Melanocyte of skin (primary cell): ENCODE results near the gene ZNF678. TPM values are rescaled to one million over a fixed set of nuclear protein-coding genes. Genes with fewer than 3 reads are reported as not detected.

Experiments
- small RNA-seq, 2 donors: library from RNA; depleted of rRNA; stranded (forward); fragments of <200 nt; gene quantifications; one replicate each; pipeline ENCODE3, GENCODE V24; 2012
- total RNA-seq, 2 donors: library from RNA; depleted of rRNA; stranded (reverse); fragments of >200 nt; gene quantifications; 2 replicates each; pipeline ENCODE4 v1.2.3, GENCODE V29; 2012

The ZNF678 gene
- 1 to 10 TPM; 3.3 to 5.5 TPM for total RNA-seq

GRCh38 chr1:227563324-227564201 is at the start of gene ZNF678:
Gene ZNF678, plus strand, starts transcription at chr1:227563556. Its CDS starts 87,436 bp downstream, at chr1:227650992.

Small RNAs within 50 kb of the gene (small RNA-seq; reads per million reads assigned to genes)
- 1.2 to 1.7 reads per million in 2 donors for gene RNA5SP77

Other genes starting within 250 kb of the ZNF678 start
- gene CDC42BPA, start 245.1 kb upstream of the ZNF678 start, total RNA-seq, result 10 to 100 TPM; 39.3 to 39.6 TPM
- gene JMJD4, start 171.7 kb downstream of the ZNF678 start, total RNA-seq, result 10 to 100 TPM; 34.4 to 39.3 TPM
- 10 to 100 TPM; 35.1 to 36.3 TPM for gene SNAP47, start 171.9 kb downstream of the ZNF678 start, total RNA-seq